ENCODE measurements around the gene GPATCH8. TPM values are rescaled to one million over a fixed set of nuclear protein-coding genes. Genes with fewer than 3 reads are reported as not detected.

Gene GPATCH8
- total RNA-seq, 1 experiment from 2014 or later = 51.5 TPM

- Histone ChIP-seq H3K9me3 (ENCODE audit: control insufficient read depth, low read depth, low read length) (no peaks in the 10 kb centered on the region), H2AK5ac (ENCODE audit: insufficient read length, low read length) (no peak overlapping the region), H4K91ac (ENCODE audit: insufficient read length, low read depth, low read length) (no peak overlapping the region), H3T11ph (ENCODE audit: low read length) (no peak overlapping the region), H4K5ac (ENCODE audit: insufficient read length, low read depth, low read length) (no peak overlapping the region), H3K27ac (ENCODE audit: insufficient read length, low read depth, low read length) (no peak overlapping the region), H3K56ac (ENCODE audit: insufficient read length, low read depth, low read length) (no peak overlapping the region), H2BK12ac (ENCODE audit: insufficient read length, low read depth, low read length) (no peak overlapping the region), H2BK5ac (ENCODE audit: insufficient read length, low read length) (no peak overlapping the region), H3K27me3 (ENCODE audit: insufficient read depth, low read length) (no peaks in the 10 kb centered on the region), H3K9ac (ENCODE audit: extremely low read depth, insufficient read length, low read length) (no peak overlapping the region), H3K79me2 (ENCODE audit: insufficient read depth, low read length) (no peaks in the 10 kb centered on the region; the same call in 1 of the 2 replicates), H2BK15ac (ENCODE audit: low read depth, low read length) (no peak overlapping the region), H3K18ac (ENCODE audit: insufficient read length, low read depth, low read length) (no peak overlapping the region), H3K23ac (ENCODE audit: insufficient read length, low read depth, low read length) (no peak overlapping the region), H2AFZ (ENCODE audit: low read length) (no peak overlapping the region), H4K20me1 (ENCODE audit: control insufficient read depth, insufficient read depth, insufficient read length) (no peaks in the 10 kb centered on the region), H3K23me2 (ENCODE audit: insufficient read length, low read depth, low read length, poor library complexity, severe bottlenecking) (no peaks in the 10 kb centered on the region), H3K79me1 (ENCODE audit: insufficient read depth, low read depth, low read length, poor library complexity, severe bottlenecking) (peaks cover 8% of the 10 kb centered on the region), H4K8ac (replicated peaks; ENCODE audit: insufficient read length, low read depth, low read length) (no peak overlapping the region), H2BK120ac (ENCODE audit: low read depth, low read length, poor library complexity, severe bottlenecking) (no peak overlapping the region), H3K4ac (ENCODE audit: low read depth, low read length) (no peak overlapping the region), H2BK20ac (ENCODE audit: low read depth, low read length, poor library complexity, severe bottlenecking) (no peak overlapping the region), H3K14ac (ENCODE audit: insufficient read depth, low read length) (no peak overlapping the region), H3K4me1 (ENCODE audit: insufficient read depth, low read length) (no peaks in the 10 kb centered on the region), H3K4me2 (ENCODE audit: insufficient read depth, insufficient read length, low read length) (no peak overlapping the region)
- H3K4me1 Mint-ChIP-seq = peaks cover 19 to 26% of the 10 kb centered on the region in 2 experiments
- no peaks in the 10 kb centered on the region for H3K27me3 Mint-ChIP-seq (ENCODE audit: low read depth)
- TF ChIP-seq CTCF (conservative IDR thresholded peaks at IDR 0.05) = no peak
- WGBS (ENCODE audit: extremely low coverage, insufficient read length, low lambda C conversion rate) = no CpG with 5 or more reads among the region's 3 CpGs
- 0 out of 7 replicates have a peak, but pooled peaks cover 0 to 1% (median 0%) of the 10 kb centered on the region in 3 experiments for H3K36me3 Mint-ChIP-seq (ENCODE audit: insufficient read depth in 1 of 3, low read depth in 3 of 3)
- DNase-seq = no peak
- H3K9me3 Mint-ChIP-seq = no peaks in the 10 kb centered on the region
- H3K27ac Mint-ChIP-seq = no peak overlapping the region
- no peak overlapping the region for H3K4me3 Mint-ChIP-seq
Measured at GRCh38 chr17:44442806-44443205, 60.4 kb downstream of the GPATCH8 start.
